ENCODE results near the gene PCMT1.

DNA sequence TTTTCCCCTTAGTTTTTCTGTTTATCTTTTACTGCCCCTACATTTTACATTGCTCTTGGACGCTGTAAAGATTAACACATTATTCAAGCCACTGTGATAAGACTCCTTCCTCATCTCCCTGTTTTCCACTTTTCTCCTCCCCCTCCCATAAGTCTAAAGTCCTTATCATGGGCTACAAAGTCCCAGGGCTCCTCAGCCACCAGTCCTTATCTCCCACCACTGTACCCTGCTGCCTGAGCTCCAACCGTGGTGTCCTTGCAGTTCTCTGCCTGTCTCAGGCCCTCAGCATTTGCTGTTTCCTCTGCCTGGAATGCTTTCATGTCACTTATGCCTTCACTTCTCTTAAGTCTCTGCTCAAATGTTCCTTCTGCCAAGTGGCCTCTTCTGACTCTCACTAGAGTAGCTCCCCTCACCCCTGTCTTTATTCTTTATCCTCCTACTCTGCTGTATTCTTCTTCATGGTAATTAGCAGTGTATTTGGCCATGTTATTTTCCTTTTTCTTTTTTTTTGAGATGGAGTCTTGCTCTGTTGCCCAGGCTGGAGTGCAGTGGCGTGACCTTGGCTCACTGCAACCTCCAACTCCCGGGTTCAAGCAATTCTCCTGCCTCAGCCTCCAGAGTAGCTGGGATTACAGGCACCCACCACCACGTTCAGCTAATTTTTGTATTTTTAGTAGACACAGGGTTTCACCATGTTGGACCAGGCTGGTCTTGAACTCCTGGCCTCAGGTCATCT lies 20.9 kb upstream of the PCMT1 start:
- TF ChIP-seq CTCF (conservative IDR thresholded peaks at IDR 0.05; ENCODE audit: low read length) = no peak
- no peak for TF ChIP-seq EZH2phosphoT487 (IDR thresholded peaks at IDR 0.05; ENCODE audit: borderline replicate concordance, low read depth, low read length)

All from OCI-LY7 (cell line).